DOHH2 (cell line): ENCODE data around the gene ANKRD28.
A peak's percentile ranks its signal among the peaks of the same experiment; 100 is the strongest.

Experiments
- H3F3A ChIP-seq: fragments of 200-600 bp; sonication (generic), shearing (Covaris generic); 2 replicates; pipeline ENCODE4 v1.6.0; 2016; ENCODE audit warnings: antibody characterized with exemption, mild to moderate bottlenecking; ENCODE audit not compliant: control insufficient read depth, insufficient read depth
- H3K27ac ChIP-seq: fragments of 200-600 bp; sonication (generic); 2 replicates; pipeline ENCODE4 v1.5.1; 2014; ENCODE audit warnings: low read depth, mild to moderate bottlenecking, low read length, moderate library complexity
- H3K27me3 ChIP-seq: fragments of 200-600 bp; sonication (generic); 2 replicates; pipeline ENCODE4 v1.6.1; 2014; ENCODE audit warnings: mild to moderate bottlenecking, low read length, mixed read lengths; ENCODE audit not compliant: control insufficient read depth
- H3K36me3 ChIP-seq: fragments of 200-600 bp; sonication (generic); 2 replicates; pipeline ENCODE4 v1.6.1; 2014; ENCODE audit warnings: mild to moderate bottlenecking, low read length, moderate library complexity, mixed read lengths; ENCODE audit not compliant: control insufficient read depth
- H3K4me1 ChIP-seq: fragments of 200-600 bp; sonication (generic); 2 replicates; pipeline ENCODE4 v1.6.1; 2014; ENCODE audit warnings: mild to moderate bottlenecking, low read length, mixed read lengths; ENCODE audit not compliant: control insufficient read depth
- H3K4me2 ChIP-seq: fragments of 200-600 bp; sonication (generic); 2 replicates; pipeline ENCODE4 v1.6.0; 2014; ENCODE audit warnings: mild to moderate bottlenecking, low read length, moderate library complexity
- H3K4me3 ChIP-seq: fragments of 200-600 bp; sonication (generic); 2 replicates; pipeline ENCODE4 v1.5.1; 2014; ENCODE audit warnings: mild to moderate bottlenecking, low read length, mixed read lengths
- H3K79me2 ChIP-seq: fragments of 200-600 bp; sonication (generic); 2 replicates; pipeline ENCODE4 v1.6.1; 2014; ENCODE audit warnings: mild to moderate bottlenecking, low read length, mixed read lengths; ENCODE audit not compliant: control insufficient read depth
- H3K9me2 ChIP-seq: fragments of 200-600 bp; sonication (generic); replicated peaks from 2 replicates; pipeline ENCODE4 v1.6.1; 2014; ENCODE audit warnings: mild to moderate bottlenecking, low read length, mixed read lengths; ENCODE audit not compliant: control insufficient read depth
- H3K9me3 ChIP-seq: fragments of 200-600 bp; sonication (generic); 2 replicates; pipeline ENCODE4 v1.6.1; 2014; ENCODE audit warnings: antibody characterized with exemption, low read length, mixed read lengths; ENCODE audit not compliant: control insufficient read depth, insufficient read depth
- H4K20me1 ChIP-seq: fragments of 200-600 bp; sonication (generic); 2 replicates; pipeline ENCODE4 v1.6.0; 2014; ENCODE audit warnings: low read depth, mild to moderate bottlenecking, antibody characterized with exemption, low read length, moderate library complexity; ENCODE audit not compliant: control insufficient read depth, insufficient read depth
- CTCF ChIP-seq: fragments of 200-600 bp; sonication (generic); IDR thresholded peaks from one replicate; pipeline ENCODE4 v1.5.1; 2014; ENCODE audit warnings: antibody characterized with exemption, mild to moderate bottlenecking, low read depth, low read length; ENCODE audit not compliant: poor library complexity, severe bottlenecking
- EZH2phosphoT487 ChIP-seq: fragments of 200-600 bp; sonication (generic); IDR thresholded peaks from 2 replicates; pipeline ENCODE4 v1.6.1; 2017; ENCODE audit warnings: borderline replicate concordance, mild to moderate bottlenecking, antibody characterized with exemption, low read length, moderate library complexity, mixed read lengths

The ANKRD28 gene

GRCh38 chr3:15638193-15638890, 159.4 kb downstream of the ANKRD28 start:
- H3K9me3 ChIP-seq: no peaks in the 10 kb centered on the region
- no peaks in the 10 kb centered on the region for H3F3A ChIP-seq
- peaks cover 6% of the 10 kb centered on the region for H3K4me1 ChIP-seq
- H3K4me3 ChIP-seq: no peak overlapping the region
- no peaks in the 10 kb centered on the region for H3K9me2 ChIP-seq
- H3K27ac ChIP-seq: no peak overlapping the region
- no peak overlapping the region for H3K4me2 ChIP-seq
- no peaks in the 10 kb centered on the region for H3K79me2 ChIP-seq
- no peaks in the 10 kb centered on the region for H3K36me3 ChIP-seq
- H4K20me1 ChIP-seq: no peaks in the 10 kb centered on the region
- TF ChIP-seq EZH2phosphoT487: no peak
- TF ChIP-seq CTCF: no peak
- H3K27me3 ChIP-seq: no peaks in the 10 kb centered on the region

GRCh38 chr3:15637131-15637951, 160.4 kb downstream of the ANKRD28 start:
- Histone ChIP-seq H3K4me1 (peaks cover 6% of the 10 kb centered on the region), H3F3A (no peaks in the 10 kb centered on the region), H3K79me2 (no peaks in the 10 kb centered on the region), H3K4me3 (no peak overlapping the region), H3K27ac (no peak overlapping the region), H3K4me2 (no peak overlapping the region), H3K27me3 (no peaks in the 10 kb centered on the region), H3K9me3 (no peaks in the 10 kb centered on the region), H3K36me3 (no peaks in the 10 kb centered on the region), H3K9me2 (no peaks in the 10 kb centered on the region), H4K20me1 (no peaks in the 10 kb centered on the region)
- no peak for TF ChIP-seq EZH2phosphoT487
- TF ChIP-seq CTCF: no peak

- Histone ChIP-seq H3K4me2 (peak overlapping the region; percentile 24; the same call in 1 of the 2 replicates), H3K4me1 (peaks cover 6% of the 10 kb centered on the region), H4K20me1 (no peaks in the 10 kb centered on the region), H3K36me3 (no peaks in the 10 kb centered on the region), H3K9me2 (no peaks in the 10 kb centered on the region), H3F3A (no peaks in the 10 kb centered on the region), H3K79me2 (no peaks in the 10 kb centered on the region), H3K27me3 (no peaks in the 10 kb centered on the region), H3K4me3 (no peak overlapping the region), H3K27ac (no peak overlapping the region), H3K9me3 (no peaks in the 10 kb centered on the region)
- TF ChIP-seq CTCF (no peak), EZH2phosphoT487 (no peak)
These were observed 161.6 kb downstream of the ANKRD28 start for GRCh38 chr3:15636028-15636709.
